Upper lobe of left lung (tissue), 4 donors: ENCODE measurements around the gene KRT33B.

ENCODE experiments used
- CTCF ChIP-seq, 6 experiments: fragments of 450-650 bp in 4 of 6; fragments of 200-600 bp in 2 of 6; sonication (generic) in 2 of 6; IDR thresholded peaks; one replicate each; pipeline ENCODE4 v1.5.1; 2016 to 2019; ENCODE audit warnings: antibody characterized with exemption in 6 of 6
- EP300 ChIP-seq, 4 donors: sonication (generic); formaldehyde crosslinking; IDR thresholded peaks; one replicate each; pipeline ENCODE4 v1.5.1; 2017; ENCODE audit warnings: antibody characterized with exemption in 4 of 4, control low read depth in 2 of 4

DNA sequence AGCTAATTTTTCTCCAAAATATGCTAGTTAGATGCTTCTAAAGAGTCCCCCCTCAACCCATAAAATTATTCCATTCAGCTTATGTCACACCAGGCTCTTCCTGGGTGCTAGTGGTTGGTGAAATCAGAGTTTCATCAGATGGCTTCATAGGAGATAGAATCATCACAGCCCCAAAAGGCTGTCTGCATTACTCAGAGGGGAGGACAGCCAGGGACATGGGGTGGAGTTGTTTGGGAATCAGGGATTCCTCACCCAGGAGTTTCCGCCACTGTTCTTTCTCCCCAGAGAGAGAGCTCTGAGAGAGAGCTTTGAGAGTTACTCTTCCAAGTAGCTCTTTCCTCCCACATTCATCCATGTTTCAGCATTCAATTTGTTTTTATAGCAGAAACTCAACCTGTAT lies 12.8 kb upstream of the KRT33B start:
- TF ChIP-seq CTCF (IDR thresholded peaks at IDR 0.05) = no peak
- no peak for TF ChIP-seq EP300 (IDR thresholded peaks at IDR 0.05)
